ENCODE data around the gene NOXO1. TPM values are rescaled to one million over a fixed set of nuclear protein-coding genes. Genes with fewer than 3 reads are reported as not detected.

Gene NOXO1
- total RNA-seq, 1 experiment from 2014 or later, result 1.7 TPM

GRCh38 chr16:1990101-1990350 lies 8.8 kb upstream of the NOXO1 start:
- Histone ChIP-seq H3K23ac (ENCODE audit: insufficient read length, low read depth, low read length) (no peak overlapping the region), H3K18ac (ENCODE audit: insufficient read length, low read depth, low read length) (no peak overlapping the region), H3K4ac (ENCODE audit: low read depth, low read length) (no peak overlapping the region), H3K4me1 (ENCODE audit: insufficient read depth, low read length) (no peaks in the 10 kb centered on the region; the same call in 1 of the 2 replicates), H4K20me1 (ENCODE audit: control insufficient read depth, insufficient read depth, insufficient read length) (peaks cover 2% of the 10 kb centered on the region), H2BK15ac (ENCODE audit: low read depth, low read length) (no peak overlapping the region), H3K4me2 (ENCODE audit: insufficient read depth, insufficient read length, low read length) (peak overlapping the region; percentile 53), H2BK12ac (ENCODE audit: insufficient read length, low read depth, low read length) (no peak overlapping the region), H2BK5ac (ENCODE audit: insufficient read length, low read length) (no peak overlapping the region), H3K79me1 (ENCODE audit: insufficient read depth, low read depth, low read length, poor library complexity, severe bottlenecking) (no peaks in the 10 kb centered on the region), H3K9me3 (ENCODE audit: control insufficient read depth, low read depth, low read length) (no peaks in the 10 kb centered on the region), H3K79me2 (ENCODE audit: insufficient read depth, low read length) (no peaks in the 10 kb centered on the region), H2AK5ac (ENCODE audit: insufficient read length, low read length) (no peak overlapping the region), H3K23me2 (ENCODE audit: insufficient read length, low read depth, low read length, poor library complexity, severe bottlenecking) (peaks cover 19% of the 10 kb centered on the region), H3K9ac (ENCODE audit: extremely low read depth, insufficient read length, low read length) (no peak overlapping the region), H2AFZ (ENCODE audit: low read length) (no peak overlapping the region), H4K91ac (ENCODE audit: insufficient read length, low read depth, low read length) (no peak overlapping the region), H3T11ph (ENCODE audit: low read length) (no peak overlapping the region), H4K8ac (replicated peaks; ENCODE audit: insufficient read length, low read depth, low read length) (no peak overlapping the region), H3K27me3 (ENCODE audit: insufficient read depth, low read length) (peaks cover 15% of the 10 kb centered on the region; the same call in 1 of the 2 replicates), H2BK120ac (ENCODE audit: low read depth, low read length, poor library complexity, severe bottlenecking) (no peak overlapping the region), H2BK20ac (ENCODE audit: low read depth, low read length, poor library complexity, severe bottlenecking) (no peak overlapping the region), H3K14ac (ENCODE audit: insufficient read depth, low read length) (no peak overlapping the region; the same call in 1 of the 2 replicates), H4K5ac (ENCODE audit: insufficient read length, low read depth, low read length) (no peak overlapping the region), H3K56ac (ENCODE audit: insufficient read length, low read depth, low read length) (no peak overlapping the region), H3K27ac (ENCODE audit: insufficient read length, low read depth, low read length) (no peak overlapping the region)
- TF ChIP-seq CTCF (conservative IDR thresholded peaks at IDR 0.05), result no peak
- no peak for DNase-seq
- no CpG with 5 or more reads among the region's 25 CpGs for WGBS (ENCODE audit: extremely low coverage, insufficient read length, low lambda C conversion rate)
- Mint-ChIP-seq H3K9me3 (no peaks in the 10 kb centered on the region; a peak in 1 of 5 replicates), H3K4me3 (peak overlapping the region; percentile 35 to 66; a peak in 2 of 5 replicates), H3K27ac (no peak overlapping the region), H3K4me1 (peaks cover 19 to 23% of the 10 kb centered on the region in 2 experiments), H3K36me3 (ENCODE audit: insufficient read depth in 1 of 3, low read depth in 3 of 3) (peaks cover 0 to 20% (median 15%) of the 10 kb centered on the region in 3 experiments; a peak in 6 of 7 replicates), H3K27me3 (ENCODE audit: low read depth) (peaks cover 42% of the 10 kb centered on the region)

All from H9 (cell line).